GM18505 (cell line): ENCODE data around the gene CNTN5.

Experiments
- ATAC-seq: cut with Tn5 transposase; IDR thresholded peaks from one replicate; pipeline ENCODE4 v1.9.1; 2021; ENCODE audit not compliant: unreplicated experiment
- POLR2A ChIP-seq: IDR thresholded peaks from 4 replicates; pipeline ENCODE4 v1.6.1; 2011; ENCODE audit warnings: borderline replicate concordance; ENCODE audit not compliant: insufficient read depth, insufficient read length; ENCODE audit errors: extremely low read depth

Gene CNTN5

DNA sequence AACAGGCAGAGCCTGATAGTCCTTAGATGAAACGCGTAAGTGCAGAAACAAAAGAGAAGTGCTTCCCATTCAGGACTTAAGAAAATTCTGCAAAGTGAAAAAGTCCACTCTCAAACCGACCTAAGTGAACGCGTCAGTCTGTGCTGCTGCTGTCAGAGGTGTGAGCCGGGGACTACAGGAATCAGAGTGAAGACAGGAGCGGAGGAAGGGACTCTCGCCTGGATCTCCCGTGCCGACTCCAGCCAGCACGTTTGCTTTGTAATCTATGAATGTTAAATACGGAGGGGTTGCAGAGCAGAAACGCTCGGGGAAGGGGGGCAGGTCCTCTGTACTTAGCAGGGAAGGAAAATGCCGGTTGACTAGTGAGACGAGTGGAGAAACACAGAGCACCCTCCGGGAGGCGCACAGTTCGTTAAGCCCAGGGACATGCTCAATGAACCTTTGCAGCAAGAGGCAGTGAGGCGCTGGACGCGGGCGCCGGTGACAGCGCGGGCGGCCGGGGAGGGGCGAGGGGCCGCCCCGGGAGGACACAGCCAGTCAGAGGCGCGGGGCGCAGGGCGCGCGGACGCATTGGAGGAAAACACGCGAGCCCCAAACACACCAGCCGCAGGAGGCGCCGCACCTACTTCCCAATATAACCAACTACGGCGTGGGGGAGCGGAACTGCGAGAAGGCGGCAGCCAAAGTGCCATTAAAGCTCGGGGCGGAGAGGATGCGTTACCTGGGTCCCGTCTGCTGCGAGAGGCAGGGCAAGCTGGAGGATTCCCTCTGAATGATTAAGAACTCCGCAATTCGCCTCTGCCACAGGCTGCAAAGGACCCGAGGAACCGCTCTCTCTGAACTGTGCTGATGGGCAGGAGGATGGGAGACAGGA lies at the start of gene CNTN5:
Gene CNTN5, plus strand, starts transcription at position 598 of the 874 bp plus-strand sequence.
- TF ChIP-seq POLR2A, result no peak
- ATAC-seq, result peak; percentile 67

DNA sequence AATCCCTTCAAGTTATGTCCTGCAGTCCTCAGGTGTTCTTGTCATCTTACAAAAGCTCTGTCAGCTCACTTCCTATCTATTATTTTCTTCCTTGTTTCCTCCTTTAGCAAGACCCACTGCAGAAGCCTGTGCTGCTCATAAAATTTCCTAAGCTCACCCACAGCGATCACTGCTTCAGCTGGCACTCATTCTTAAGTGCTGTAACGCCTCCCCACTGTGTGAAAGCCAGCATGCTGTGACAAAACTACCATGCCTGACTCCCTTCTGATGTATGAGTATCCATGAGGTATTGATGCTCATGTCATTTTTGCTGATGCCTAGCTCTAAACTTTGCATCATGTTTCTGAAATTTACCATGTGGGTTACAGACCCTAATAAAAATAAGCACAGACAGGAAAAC lies 41.5 kb upstream of the CNTN5 start:
- no peak for ATAC-seq
- TF ChIP-seq POLR2A, result no peak

DNA sequence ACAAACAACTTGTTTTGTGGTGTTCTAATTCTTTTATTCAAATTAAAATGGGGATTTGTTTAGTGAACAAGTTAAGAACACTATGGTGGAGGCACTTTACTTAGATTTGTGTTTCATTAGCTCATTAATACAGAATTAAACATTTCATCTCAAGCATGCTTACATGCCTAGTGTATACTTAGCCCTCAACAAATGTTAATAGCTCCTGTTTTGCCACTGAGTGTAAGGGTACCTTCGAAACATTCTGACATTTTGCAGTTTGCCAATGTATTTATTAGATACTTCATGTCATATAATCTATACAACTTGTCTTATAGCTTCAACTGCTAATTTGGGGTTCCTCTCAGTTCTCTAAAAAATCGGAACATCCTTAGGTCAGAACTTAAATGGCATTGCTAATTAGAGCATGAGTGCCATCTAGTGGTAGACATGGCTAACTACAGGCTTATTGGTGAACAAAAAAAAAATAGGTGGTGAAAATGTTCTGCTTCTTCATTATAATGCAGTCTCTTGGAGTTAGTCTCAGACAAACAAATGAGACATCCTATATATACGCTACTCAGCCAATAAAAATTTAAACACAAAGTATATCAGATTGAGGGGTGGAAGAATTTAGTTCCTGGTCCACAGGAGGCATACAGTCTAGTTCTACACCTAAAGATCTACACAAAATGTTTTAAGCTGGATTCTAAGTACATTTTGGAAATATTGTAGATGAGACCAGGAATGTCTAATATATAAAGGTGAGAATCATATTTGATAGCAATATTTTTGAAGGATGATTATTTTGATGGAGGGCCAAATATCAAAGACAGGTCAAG lies 4.9 kb upstream of the CNTN5 start:
- TF ChIP-seq POLR2A, result no peak

DNA sequence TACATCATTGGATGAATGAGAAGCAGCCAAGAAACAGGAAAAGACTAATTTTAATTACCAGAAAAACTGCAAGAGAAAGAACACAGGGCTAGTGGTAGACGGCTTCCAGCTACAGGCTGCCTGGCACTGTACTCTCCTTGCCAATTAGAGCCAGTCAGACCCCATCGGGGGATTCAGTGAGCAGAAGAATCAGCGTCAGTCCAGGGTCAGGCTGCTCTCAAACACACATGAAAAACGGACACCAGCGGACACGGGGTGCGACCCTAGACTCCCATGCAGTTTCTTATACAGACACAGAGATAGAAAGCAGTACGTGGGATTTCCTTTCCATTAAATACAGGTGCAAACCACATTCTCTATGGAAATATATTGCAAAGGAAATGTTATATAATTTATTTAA lies 1.1 kb upstream of the CNTN5 start:
- no peak for TF ChIP-seq POLR2A
- ATAC-seq, result no peak

More for the DNA sequence above, 4.9 kb upstream of the CNTN5 start:
- peak; percentile 45 for ATAC-seq

DNA sequence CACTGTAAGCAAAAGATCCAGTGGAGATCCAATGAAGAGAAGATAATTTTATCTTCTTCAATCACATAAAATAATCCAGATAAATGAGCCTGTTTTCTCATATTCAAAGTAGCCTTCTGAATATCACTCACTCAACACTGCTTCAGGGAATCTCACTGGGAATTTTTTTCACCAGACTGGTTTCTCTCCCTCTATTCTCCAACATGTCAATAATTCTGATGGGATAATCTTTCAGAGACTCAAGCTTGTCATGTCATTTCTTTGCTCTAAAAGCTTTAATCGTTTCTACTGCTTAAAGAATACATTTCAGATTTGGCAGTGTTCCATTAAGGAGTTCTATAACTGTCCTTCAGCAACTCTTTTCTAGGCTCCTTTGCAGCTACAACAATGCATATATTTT lies 16.3 kb downstream of the CNTN5 start:
- no peak for TF ChIP-seq POLR2A
- ATAC-seq, result no peak

- TF ChIP-seq POLR2A, result no peak
- no peak for ATAC-seq
Measured at GRCh38 chr11:99063331-99063730, 42.6 kb downstream of the CNTN5 start.

DNA sequence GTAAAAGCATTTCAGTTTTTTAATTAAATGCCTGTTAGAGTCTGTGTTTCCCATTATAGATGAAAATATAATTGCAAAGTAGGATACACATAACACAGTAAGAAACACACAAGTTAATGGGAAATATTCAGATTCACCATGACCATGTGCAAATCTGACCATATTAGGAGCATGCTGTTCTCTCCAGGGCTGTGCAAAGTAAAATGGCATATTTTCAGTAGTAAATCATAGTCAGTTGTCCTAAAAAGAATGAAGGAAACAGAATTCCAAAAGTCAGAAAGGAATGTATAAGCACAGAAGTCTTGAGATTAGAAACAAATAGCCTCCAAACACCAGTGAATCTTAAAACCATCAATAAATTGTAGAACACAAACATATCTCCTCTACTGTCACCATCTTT lies 44.4 kb downstream of the CNTN5 start:
- TF ChIP-seq POLR2A, result no peak
- ATAC-seq, result no peak

DNA sequence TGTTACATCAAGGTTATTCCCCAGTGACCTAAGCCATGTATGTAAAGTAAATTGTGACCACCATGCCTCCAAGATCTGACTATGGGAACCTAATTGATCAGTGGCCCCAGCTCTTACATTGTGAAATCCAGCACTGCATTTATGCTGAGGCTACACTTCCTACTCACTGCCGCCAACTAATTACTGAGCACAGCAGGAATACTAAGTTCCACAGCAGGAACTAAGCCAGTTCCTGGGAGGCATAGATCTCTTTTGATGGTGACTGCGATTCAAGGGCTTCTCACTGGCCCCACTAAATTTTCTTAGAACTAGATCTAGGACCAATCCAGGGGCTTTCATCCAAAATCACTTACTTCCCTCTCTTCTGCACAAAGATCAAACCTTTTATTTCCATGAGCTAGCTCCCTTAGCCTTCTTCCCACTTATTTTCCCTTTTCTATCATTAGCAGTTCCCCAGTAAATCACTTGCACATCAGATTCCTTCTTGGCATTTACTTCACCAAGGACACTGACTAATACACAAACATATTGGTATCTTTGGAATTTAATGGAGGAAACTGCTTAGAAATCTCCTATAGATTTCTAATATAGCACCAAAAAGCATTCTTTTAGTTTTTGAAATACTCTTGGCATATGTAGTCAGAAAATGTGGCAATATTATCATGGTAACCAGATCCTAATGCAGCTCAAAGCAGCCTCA lies 46.0 kb downstream of the CNTN5 start:
- no peak for TF ChIP-seq POLR2A
- ATAC-seq, result no peak

- peak; percentile 34 for ATAC-seq
- TF ChIP-seq POLR2A, result no peak
Measured at GRCh38 chr11:99068832-99069231, 48.1 kb downstream of the CNTN5 start.

DNA sequence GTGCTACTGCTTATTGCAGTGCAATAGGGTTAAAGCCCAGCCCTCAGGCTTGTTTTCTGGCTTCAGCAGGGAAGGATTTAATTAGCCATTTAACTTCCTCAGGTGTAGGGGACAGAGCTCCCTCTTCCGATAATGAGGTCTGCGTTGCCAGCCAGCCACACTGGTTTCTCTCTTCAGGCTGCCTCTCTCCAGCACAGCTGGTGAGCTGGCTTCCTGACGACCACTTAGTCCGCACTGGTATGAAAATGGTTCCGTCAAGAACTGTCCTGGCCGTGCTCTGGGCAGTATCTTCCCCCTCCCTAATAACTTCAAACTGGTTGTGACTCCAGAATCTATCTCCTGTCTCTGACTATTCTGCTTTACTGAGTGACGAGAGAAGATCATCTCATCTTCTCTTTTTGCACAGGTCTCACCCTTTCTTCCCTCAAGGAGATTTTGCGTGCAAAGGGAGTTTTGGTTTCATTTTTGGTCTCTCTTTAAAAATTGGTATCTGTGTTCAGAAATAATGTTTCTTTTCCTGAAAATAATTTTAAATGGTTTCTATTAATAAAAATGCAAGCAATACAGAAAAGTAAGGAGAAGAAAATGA lies 49.2 kb downstream of the CNTN5 start:
- peak; percentile 87 for ATAC-seq
- no peak for TF ChIP-seq POLR2A

DNA sequence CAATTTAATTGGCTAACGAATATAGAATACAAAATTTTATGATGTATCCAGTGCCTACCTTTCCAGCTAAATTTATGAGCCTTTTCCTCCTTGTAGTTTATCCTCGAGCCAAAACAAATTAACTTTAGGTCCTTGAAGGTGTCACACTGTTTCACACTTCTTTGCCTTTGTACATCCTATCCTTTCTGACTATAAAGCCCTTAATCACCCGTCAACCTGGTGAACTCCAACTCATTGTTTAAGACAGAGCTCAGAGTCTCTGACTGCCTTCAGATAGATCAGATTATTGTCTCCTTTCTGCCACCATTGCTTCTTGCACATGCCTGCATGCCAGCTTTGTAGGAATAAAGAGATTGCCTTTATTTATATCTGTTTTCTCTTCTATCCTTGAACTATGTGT lies 58.8 kb downstream of the CNTN5 start:
- TF ChIP-seq POLR2A, result no peak

DNA sequence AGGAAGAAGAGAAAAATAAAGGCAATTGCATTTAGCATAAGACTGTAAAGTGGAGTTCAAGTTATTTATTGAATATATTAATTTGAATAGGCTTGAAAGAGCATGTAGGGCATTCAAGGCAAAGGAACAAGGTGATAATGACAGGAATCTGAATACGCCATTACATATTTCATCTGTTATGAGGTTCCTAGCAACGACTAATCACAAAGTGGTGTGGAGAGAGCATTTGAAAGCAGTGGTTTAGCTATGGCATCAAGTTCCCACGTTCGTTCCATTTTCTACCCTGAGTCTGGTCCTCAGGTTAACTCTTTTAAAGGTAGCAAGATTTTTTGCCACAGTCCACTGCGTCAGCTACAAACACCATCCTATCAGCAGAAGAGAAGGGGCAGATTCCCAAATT lies 59.4 kb downstream of the CNTN5 start:
- no peak for ATAC-seq
- no peak for TF ChIP-seq POLR2A

More for the DNA sequence above, 58.8 kb downstream of the CNTN5 start:
- ATAC-seq, result no peak

DNA sequence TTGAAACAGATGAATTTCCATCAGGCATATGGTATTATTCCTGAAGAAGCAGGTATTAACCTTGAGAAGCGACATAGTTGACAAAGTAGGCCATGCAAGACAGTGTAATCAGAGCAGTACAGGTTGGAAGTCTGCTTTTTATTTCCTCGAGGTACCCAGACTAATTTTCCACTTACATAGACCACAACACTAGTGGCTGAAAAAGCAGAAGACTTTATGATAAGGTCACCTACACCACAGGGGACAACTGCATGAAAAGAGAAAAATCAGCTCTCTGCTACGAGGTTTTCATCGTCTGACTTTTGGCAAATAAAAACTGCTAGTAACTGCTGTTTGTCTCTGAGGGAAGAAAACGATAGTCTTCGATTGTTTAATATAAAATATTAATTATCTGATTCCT lies 77.5 kb downstream of the CNTN5 start:
- TF ChIP-seq POLR2A, result no peak
- ATAC-seq, result no peak
